Suprapubic skin (tissue), 3 donors: ENCODE data around the gene CC2D2B.

ENCODE experiments used
- CTCF ChIP-seq, 2 donors: fragments of 200-600 bp in 1 of 2; fragments of 450-650 bp in 1 of 2; sonication (generic) in 1 of 2; IDR thresholded peaks; one replicate each; pipeline ENCODE4 v1.5.1; 2016 to 2019; ENCODE audit warnings: antibody characterized with exemption in 2 of 2, mild to moderate bottlenecking in 1 of 2, moderate library complexity in 1 of 2
- EP300 ChIP-seq: sonication (generic); formaldehyde crosslinking; IDR thresholded peaks from one replicate; pipeline ENCODE4 v1.6.1; 2017; ENCODE audit warnings: antibody characterized with exemption

- TF ChIP-seq CTCF (IDR thresholded peaks at IDR 0.05) (no peak), EP300 (no peak)
These were observed 106.8 kb downstream of the CC2D2B start for GRCh38 chr10:96014473-96015102.
